HG03432 (cell line): Measurements from ENCODE around the gene TOP1.
A peak's percentile ranks its signal among the peaks of the same experiment; 100 is the strongest.
"Not testable (repeated sequence)": the region's sequence is repeated elsewhere in the genome, so short reads cannot be mapped to it uniquely, and the experiment has no call there.

ENCODE experiments used
- ATAC-seq: cut with Tn5 transposase; IDR thresholded peaks from one replicate; pipeline ENCODE4 v1.9.1; 2021; ENCODE audit warnings: mild to moderate bottlenecking, moderate library complexity; ENCODE audit not compliant: unreplicated experiment

TOP1 gene

DNA sequence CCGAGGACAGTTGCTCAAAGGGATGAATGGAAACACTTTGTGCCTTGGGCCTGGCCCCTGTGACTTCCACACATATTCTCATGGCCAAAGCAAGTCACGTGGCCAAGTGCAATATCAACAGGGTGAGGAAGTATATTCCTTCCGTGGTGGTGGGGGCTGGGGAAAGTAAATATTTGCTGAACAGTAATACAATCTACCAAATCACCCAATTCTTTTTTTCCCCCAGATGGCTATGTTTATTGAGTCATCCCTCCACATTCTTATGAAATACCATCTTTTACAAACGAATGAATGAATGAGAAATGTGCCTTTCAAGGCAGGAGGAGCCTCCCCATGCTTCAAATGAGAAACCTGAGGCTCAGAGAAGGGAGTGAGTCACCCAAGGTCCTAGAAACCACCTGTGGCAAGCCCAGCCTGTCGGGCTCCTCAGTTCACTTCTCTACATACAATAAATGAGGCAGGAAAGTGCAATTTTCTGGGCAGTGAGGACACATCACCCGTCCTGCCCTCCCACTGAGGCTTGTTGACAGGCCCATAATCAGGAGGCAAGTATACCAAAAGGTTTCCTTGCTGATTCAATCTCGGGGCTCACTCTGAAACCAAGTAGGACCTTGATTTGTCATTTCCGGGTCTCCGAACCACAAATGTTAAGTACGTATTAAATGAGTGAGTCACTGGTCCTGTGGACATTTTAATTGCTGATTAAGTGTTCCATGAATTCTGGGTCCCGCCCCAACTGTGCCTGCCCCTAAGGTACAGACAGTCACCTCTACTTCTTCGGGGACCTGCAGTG, 25.3 kb upstream of the TOP1 start:
- ATAC-seq = peak; percentile 55

- not testable (repeated sequence) for ATAC-seq
These were observed 24.7 kb upstream of the TOP1 start for GRCh38 chr20:41003936-41004294.

DNA sequence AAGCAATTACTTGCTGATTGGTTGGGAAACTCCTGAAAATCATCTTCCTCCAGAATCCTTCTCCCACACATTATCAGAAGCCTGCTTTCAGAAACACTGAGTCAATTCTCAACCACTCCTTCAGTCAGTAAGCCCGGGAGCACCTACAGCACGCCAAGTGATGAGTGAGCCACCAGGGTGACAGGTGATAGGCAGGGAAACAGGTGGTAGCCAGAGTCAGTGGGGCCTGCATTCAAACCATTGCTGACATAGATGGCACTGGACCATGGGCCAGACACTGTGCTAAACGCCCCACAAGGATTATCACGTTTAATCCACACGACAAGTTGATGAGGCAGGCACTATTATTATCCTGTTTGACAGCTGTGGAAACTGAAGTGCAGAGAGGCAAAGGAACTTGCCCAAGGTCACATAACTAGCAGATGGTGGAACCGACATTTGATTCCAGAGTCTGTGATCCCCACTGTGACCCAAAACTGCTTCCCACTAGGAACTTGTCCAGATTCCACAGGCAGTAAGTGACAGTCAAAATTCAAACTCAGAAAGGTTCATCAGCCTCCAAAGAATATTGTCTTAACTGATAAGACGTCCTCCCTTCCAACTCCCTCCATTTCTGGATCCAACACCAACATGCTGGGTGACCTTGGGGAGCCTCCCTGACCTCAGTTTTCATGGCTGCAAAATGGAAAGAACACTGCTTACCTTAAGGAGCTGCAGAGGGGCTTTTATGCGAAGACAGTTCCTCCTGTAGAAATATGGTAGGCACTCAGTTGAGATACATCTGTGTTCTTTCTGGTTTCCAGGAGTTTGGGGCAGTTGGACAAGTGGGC, 23.9 kb upstream of the TOP1 start:
- no peak for ATAC-seq

DNA sequence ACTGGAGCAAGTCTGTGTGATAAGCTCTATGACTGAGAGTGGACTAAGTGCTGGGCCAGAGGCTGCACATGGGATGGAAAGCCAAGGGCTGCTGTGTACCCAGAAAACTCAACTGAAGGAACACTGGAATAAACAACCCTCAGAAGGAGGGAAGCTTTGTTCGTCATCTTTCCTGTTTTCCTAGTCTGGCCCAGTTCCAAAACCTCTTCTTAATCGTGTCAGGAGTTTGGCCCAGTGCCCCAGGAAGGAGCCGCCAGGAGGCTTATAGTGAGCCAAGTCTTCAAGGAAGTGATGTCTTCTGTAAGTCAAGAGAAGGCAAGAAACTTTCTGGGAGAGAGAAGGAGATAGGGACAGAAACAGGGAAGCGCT, 23.3 kb upstream of the TOP1 start:
- no peak for ATAC-seq

DNA sequence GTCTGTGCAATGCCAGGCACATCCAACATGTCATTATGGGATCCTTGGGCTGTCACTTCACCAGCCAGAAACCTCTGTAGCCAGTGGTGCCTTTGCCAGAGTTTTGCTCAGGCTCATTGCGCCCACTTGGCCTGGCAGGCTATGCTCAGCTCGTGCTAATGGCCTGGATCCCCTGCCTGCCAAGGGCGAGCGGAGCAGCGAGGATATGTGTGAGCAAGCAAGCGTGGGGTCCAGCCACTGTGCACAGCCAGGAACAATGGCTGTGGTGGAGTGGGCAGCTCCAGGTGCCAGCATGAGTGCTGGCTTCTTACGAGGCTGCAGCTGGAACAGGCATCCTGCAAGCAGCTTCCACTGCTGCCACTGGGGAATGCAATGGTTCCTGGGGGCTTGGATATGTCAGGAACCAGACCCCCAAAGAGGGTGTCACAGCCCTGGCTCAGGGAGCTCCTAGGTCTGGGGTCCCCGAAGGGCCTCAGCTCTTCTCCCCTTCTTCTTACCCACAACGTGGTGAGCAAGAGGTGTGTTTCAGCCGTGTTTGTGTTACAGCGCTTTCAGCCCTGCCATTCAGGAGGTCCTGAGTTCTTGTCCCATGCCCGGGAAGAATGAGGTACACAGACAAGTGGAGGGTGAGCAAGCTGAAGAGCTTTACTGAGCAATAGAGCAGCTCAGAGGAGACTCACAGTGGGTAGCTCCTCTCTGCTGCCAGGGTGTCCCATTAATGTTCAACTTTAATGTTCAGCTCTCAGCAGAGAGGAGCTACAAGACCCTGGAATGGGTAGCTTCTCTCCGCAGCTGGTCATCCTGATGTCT, 22.3 kb upstream of the TOP1 start:
- ATAC-seq = no peak

- ATAC-seq = no peak
These were observed 21.6 kb upstream of the TOP1 start for GRCh38 chr20:41006936-41007474.

DNA sequence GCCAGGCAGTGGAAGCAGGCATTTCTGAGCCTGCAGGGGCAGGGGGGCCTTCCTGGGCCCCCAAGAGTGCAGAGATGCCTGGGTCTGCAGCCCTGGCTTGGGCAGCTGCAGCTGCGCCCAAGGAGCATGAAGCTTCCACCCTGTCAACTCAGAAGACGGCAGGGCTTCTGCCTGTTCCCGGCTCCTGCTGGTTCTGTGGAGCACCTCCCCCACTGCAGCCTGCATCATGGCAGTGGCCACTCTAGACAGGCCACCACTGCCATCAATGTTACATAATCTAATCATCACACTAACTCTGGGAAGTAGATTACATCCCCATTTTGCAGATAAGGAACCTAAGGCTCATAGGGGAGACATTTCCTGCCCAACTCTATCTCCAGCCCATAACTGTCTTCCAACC, 21.1 kb upstream of the TOP1 start:
- ATAC-seq = no peak

DNA sequence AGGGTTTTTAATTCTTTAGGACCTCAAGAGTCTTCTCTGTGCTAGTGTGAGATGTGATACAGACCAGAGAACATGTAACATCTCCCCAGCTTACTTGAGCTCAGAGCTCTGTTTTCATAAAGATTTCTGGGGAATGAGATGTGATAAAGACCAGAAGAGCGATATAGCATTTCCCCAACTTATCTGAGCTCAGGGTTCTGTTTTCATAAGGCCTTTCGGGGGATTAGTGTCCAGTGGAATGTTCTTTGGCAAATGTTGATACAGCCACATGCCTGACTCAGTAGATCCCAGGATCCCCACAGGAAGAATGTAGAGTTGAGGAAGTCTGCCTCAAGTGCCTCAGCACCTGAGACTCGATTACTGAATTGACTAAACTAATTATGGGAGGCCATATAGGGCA, 18.7 kb upstream of the TOP1 start:
- ATAC-seq = no peak

DNA sequence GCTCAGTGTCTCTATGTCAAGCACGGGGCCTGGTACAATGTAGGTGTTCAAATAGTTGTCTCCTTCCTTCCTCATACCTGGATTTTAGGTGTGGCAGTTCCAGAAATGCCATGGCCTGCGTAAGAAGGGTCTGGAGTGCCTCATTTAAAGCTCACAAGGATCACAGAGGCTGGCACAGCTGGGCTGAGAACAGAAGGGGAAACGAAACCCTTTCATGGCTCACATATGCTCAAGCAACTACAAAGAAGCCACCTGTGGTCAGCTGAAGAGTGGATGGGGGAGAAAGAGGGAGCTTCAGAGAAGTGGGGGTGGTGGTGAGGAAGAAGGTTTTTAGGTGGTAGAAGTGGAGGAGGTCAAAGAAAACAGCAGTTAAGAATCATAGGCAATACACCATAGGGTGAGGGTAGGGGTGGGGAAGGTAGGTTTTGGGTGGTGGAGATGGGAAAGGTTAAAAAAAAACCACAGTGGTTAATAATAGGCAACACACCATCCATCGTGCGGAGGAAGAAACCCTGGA, 17.0 kb upstream of the TOP1 start:
- ATAC-seq = peak; percentile 94

DNA sequence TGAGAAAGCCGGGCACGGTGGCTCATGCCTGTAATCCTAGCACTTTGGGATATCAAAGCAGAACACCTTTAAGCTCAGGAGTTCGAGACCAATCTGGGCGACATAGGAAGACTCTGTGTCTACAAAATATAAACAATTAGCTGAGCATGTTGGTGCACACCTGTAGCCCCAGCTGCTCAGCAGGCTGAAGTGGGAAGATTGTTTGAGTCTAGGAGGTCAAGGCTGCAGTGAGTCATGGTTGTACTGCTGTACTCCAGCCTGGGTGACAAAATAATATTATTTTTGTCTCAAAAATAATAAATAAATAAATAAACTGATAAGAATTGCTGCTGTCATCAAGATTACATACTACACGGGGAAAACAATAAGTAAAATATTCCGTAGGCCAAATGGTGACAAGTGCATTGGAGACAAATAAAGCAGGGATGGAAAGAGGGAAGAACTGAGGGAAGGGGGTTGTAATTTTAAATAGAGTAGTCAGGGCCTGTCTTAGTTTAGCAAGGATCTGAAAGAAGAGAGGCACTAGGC, 14.0 kb upstream of the TOP1 start:
- no peak for ATAC-seq

DNA sequence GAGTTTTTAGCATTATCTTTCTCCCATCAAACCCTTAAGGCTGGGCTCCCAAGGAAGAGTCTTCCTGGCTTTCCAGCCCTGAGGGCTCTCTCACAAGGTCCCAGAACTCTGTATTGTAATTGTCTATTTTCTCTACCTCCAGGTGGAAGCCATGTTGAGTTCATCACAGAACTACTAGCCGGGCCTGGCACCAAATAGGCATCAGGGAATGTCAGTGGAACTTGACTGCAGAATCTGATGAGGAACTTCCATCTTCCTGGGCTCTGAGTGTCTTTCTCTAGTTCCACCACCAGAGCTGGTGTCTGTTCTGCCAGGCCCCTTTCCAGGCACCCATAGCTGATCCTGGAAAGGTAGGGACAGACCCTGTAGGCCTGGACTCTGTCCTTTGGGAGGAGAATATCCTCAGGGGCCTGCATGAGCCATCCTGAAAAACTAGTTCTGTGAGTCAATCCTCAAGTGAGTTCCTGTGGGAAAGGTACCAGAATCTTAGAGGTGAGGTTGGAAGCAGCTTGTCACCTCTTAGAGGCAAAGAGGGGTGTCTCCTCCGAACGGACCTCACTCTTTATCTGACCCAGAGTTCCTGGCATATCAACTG, 11.1 kb upstream of the TOP1 start:
- no peak for ATAC-seq

DNA sequence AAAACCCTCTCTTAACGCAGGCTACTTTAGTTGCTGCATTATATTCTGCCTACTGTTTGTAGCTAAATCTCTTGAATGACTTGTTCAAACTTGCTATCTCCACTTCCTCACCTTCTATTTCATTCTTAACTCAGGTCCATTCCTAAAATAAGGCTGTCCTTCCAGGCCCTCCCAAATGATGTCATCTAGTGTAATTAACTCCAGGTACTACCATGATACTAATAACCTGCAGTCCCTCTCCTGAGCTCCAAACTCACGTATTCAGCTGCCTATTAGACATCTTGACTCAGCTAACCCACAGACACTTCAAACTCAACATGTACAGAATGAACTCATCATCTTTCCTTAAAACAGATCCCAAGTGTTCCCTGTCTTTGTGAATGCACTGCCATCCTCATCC, 10.5 kb upstream of the TOP1 start:
- no peak for ATAC-seq

GRCh38 chr20:41023549-41023948, 5.1 kb upstream of the TOP1 start:
- ATAC-seq = no peak

- ATAC-seq = no peak
These were observed 1.3 kb upstream of the TOP1 start for GRCh38 chr20:41027366-41027765.

DNA sequence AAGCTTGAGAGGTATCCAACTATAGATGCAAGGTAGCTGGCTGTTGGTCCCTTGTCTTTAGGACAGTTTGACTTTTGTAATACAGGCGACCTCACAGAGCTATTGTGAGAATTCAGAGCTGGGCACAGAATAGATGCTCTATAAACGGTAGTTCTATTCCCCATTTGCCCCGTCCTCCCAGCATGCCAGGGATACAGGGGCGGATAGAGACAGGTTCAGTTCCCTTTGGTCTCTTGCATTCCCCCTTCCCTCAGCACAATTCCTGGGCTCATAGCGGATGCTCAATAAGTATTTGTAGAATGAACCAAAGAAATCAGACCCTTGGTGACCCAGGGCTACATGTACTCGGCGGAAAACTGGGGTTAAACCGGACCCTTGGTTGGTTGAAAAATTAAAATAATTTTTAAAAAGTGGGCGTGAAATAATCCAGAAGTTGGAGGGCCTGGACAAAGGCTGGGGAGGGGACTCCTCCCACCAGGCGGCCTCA, 707 bp upstream of the TOP1 start:
- ATAC-seq = no peak

GRCh38 chr20:41029150-41029901, 704 bp downstream of the TOP1 start:
- ATAC-seq = peak; percentile 34

DNA sequence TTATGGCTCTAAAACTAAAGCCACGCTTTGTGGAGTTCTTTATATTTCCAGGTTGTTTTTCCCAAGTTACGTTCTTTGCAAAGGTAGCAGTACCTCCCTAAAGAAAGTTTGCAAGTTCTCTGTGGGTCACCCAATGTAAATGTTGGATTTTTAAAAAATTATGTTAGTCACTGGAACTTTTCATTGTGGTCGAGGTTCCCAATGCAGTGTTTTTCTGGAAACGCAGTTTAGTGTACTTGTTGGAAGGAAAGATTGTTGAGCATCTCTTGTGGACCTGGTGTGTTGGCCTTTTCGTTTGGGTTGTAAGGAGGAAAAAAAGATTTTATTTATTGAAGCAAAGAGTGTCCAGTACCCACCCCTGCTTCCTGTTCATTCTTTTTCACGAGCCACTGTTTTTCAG, 1.4 kb downstream of the TOP1 start:
- ATAC-seq = no peak

- no peak for ATAC-seq
These were observed 2.1 kb downstream of the TOP1 start for GRCh38 chr20:41030531-41031242.

GRCh38 chr20:41031243-41031619, 2.6 kb downstream of the TOP1 start:
- ATAC-seq = no peak
